MM.1S (cell line): Measurements from ENCODE around the gene PTCHD4.
"Not testable (repeated sequence)": the region's sequence is repeated elsewhere in the genome, so short reads cannot be mapped to it uniquely, and the experiment has no call there.

ENCODE experiments used
- DNase-seq: peaks from one replicate; pipeline ENCODE4 v3.0.0-alpha.2; 2015
- H2AFZ ChIP-seq: fragments of 300-600 bp; sonication (generic); 2 replicates; pipeline ENCODE4 v1.6.0; 2016; ENCODE audit warnings: antibody characterized with exemption, low read length
- H3F3A ChIP-seq: fragments of 300-600 bp; sonication (generic); 2 replicates; pipeline ENCODE4 v1.6.1; 2016; ENCODE audit warnings: mild to moderate bottlenecking, antibody characterized with exemption, low read length, moderate library complexity, mixed read lengths; ENCODE audit not compliant: insufficient read depth
- H3K27ac ChIP-seq: fragments of 300-600 bp; sonication (generic); 2 replicates; pipeline ENCODE4 v1.5.1; 2016; ENCODE audit warnings: mild to moderate bottlenecking, low read length
- H3K27me3 ChIP-seq: fragments of 300-600 bp; sonication (generic); replicated peaks from 2 replicates; pipeline ENCODE4 v1.6.0; 2016; ENCODE audit warnings: low read length; ENCODE audit not compliant: insufficient read depth
- H3K36me3 ChIP-seq: fragments of 300-600 bp; sonication (generic); replicated peaks from 2 replicates; pipeline ENCODE4 v1.6.1; 2016; ENCODE audit warnings: mild to moderate bottlenecking, low read length, mixed read lengths; ENCODE audit not compliant: insufficient read depth
- H3K4me1 ChIP-seq: fragments of 300-600 bp; sonication (generic); 2 replicates; pipeline ENCODE4 v1.6.1; 2016; ENCODE audit warnings: low read length, mixed read lengths
- H3K4me2 ChIP-seq: fragments of 300-600 bp; sonication (generic); 2 replicates; pipeline ENCODE4 v1.6.0; 2016; ENCODE audit warnings: low read depth, low read length
- H3K4me3 ChIP-seq: fragments of 300-600 bp; sonication (generic); 2 replicates; pipeline ENCODE4 v1.5.1; 2016; ENCODE audit warnings: low read length, mixed read lengths
- H3K79me2 ChIP-seq: fragments of 300-600 bp; sonication (generic); 2 replicates; pipeline ENCODE4 v1.6.1; 2016; ENCODE audit warnings: mixed run types, low read length, mixed read lengths
- H3K9ac ChIP-seq: fragments of 300-600 bp; sonication (generic); 2 replicates; pipeline ENCODE4 v1.6.1; 2016; ENCODE audit warnings: low read length, mixed read lengths
- H3K9me2 ChIP-seq: fragments of 300-600 bp; sonication (generic); replicated peaks from 2 replicates; pipeline ENCODE4 v1.6.1; 2016; ENCODE audit warnings: mild to moderate bottlenecking, low read length, mixed read lengths; ENCODE audit not compliant: insufficient read depth
- H3K9me3 ChIP-seq: fragments of 300-600 bp; sonication (generic); replicated peaks from 2 replicates; pipeline ENCODE4 v1.6.1; 2016; ENCODE audit warnings: mild to moderate bottlenecking, low read length, mixed read lengths; ENCODE audit not compliant: insufficient read depth
- H4K20me1 ChIP-seq: fragments of 300-600 bp; sonication (generic); 2 replicates; pipeline ENCODE4 v1.6.1; 2016; ENCODE audit warnings: mild to moderate bottlenecking, low read length, moderate library complexity, mixed read lengths; ENCODE audit not compliant: insufficient read depth
- CTCF ChIP-seq: fragments of 300-600 bp; sonication (generic); IDR thresholded peaks from 2 replicates; pipeline ENCODE4 v1.5.1; 2016; ENCODE audit warnings: antibody characterized with exemption, low read length, mixed read lengths
- EZH2 ChIP-seq: fragments of 300-600 bp; sonication (generic); optimal IDR thresholded peaks from 2 replicates; pipeline ENCODE3; 2017; ENCODE audit warnings: low read depth, mild to moderate bottlenecking, antibody characterized with exemption, low read length, mixed read lengths
- EZH2phosphoT487 ChIP-seq: fragments of 300-600 bp; sonication (generic); IDR thresholded peaks from 2 replicates; pipeline ENCODE4 v1.6.1; 2018; ENCODE audit warnings: antibody characterized with exemption, low read length

The PTCHD4 gene

GRCh38 chr6:48109944-48110343 is 1.1 kb downstream of the PTCHD4 start:
- Histone ChIP-seq H3K9me2 (no peaks in the 10 kb centered on the region), H3K9ac (no peak overlapping the region), H4K20me1 (no peaks in the 10 kb centered on the region), H3K4me2 (no peak overlapping the region), H2AFZ (no peak overlapping the region), H3K79me2 (no peaks in the 10 kb centered on the region), H3K27ac (no peak overlapping the region), H3K27me3 (no peaks in the 10 kb centered on the region), H3K36me3 (no peaks in the 10 kb centered on the region), H3K9me3 (no peaks in the 10 kb centered on the region), H3K4me3 (no peak overlapping the region), H3F3A (no peaks in the 10 kb centered on the region), H3K4me1 (no peaks in the 10 kb centered on the region)
- DNase-seq, result no peak
- no peak for TF ChIP-seq EZH2phosphoT487
- no peak for TF ChIP-seq CTCF
- no peak for TF ChIP-seq EZH2

- not testable (repeated sequence) for H3K79me2 ChIP-seq, H3K9me3 ChIP-seq
Observed at GRCh38 chr6:48102476-48103195, 8.4 kb downstream of the PTCHD4 start.

GRCh38 chr6:48101290-48101689 is 9.7 kb downstream of the PTCHD4 start:
- Histone ChIP-seq H3K36me3 (no peaks in the 10 kb centered on the region), H3K4me1 (no peaks in the 10 kb centered on the region), H3K9ac (no peak overlapping the region), H3K27me3 (no peaks in the 10 kb centered on the region), H3K9me3 (no peaks in the 10 kb centered on the region), H3K4me3 (no peak overlapping the region), H3F3A (no peaks in the 10 kb centered on the region), H4K20me1 (no peaks in the 10 kb centered on the region), H3K4me2 (no peak overlapping the region), H3K27ac (no peak overlapping the region), H3K9me2 (no peaks in the 10 kb centered on the region), H2AFZ (no peak overlapping the region), H3K79me2 (no peaks in the 10 kb centered on the region)
- no peak for TF ChIP-seq CTCF
- no peak for TF ChIP-seq EZH2phosphoT487
- TF ChIP-seq EZH2, result no peak
- DNase-seq, result no peak

More at GRCh38 chr6:48102476-48103195, 8.4 kb downstream of the PTCHD4 start:
- not testable (repeated sequence) for H3K4me2 ChIP-seq, H3K9ac ChIP-seq, H3K36me3 ChIP-seq, H3F3A ChIP-seq, H3K27ac ChIP-seq, H3K4me1 ChIP-seq, DNase-seq, H4K20me1 ChIP-seq, H3K9me2 ChIP-seq, H3K4me3 ChIP-seq, H2AFZ ChIP-seq, H3K27me3 ChIP-seq

- TF ChIP-seq EZH2 (no peak), CTCF (no peak), EZH2phosphoT487 (no peak)
- Histone ChIP-seq H3K9me2 (no peaks in the 10 kb centered on the region), H3K36me3 (no peaks in the 10 kb centered on the region), H3K79me2 (no peaks in the 10 kb centered on the region), H3K4me1 (no peaks in the 10 kb centered on the region), H3K4me3 (no peak overlapping the region), H3F3A (no peaks in the 10 kb centered on the region), H3K4me2 (no peak overlapping the region), H3K27me3 (no peaks in the 10 kb centered on the region), H4K20me1 (no peaks in the 10 kb centered on the region), H2AFZ (no peak overlapping the region), H3K9me3 (no peaks in the 10 kb centered on the region), H3K27ac (no peak overlapping the region), H3K9ac (no peak overlapping the region)
- DNase-seq, result no peak
Observed at GRCh38 chr6:48100588-48100895, 10.5 kb downstream of the PTCHD4 start.
